DOHH2 (cell line): Measurements from ENCODE around the gene FHL3.
"Not testable (repeated sequence)": the region's sequence is repeated elsewhere in the genome, so short reads cannot be mapped to it uniquely, and the experiment has no call there.

Experiments
- H3F3A ChIP-seq: fragments of 200-600 bp; sonication (generic), shearing (Covaris generic); 2 replicates; pipeline ENCODE4 v1.6.0; 2016; ENCODE audit warnings: antibody characterized with exemption, mild to moderate bottlenecking; ENCODE audit not compliant: control insufficient read depth, insufficient read depth
- H3K27ac ChIP-seq: fragments of 200-600 bp; sonication (generic); 2 replicates; pipeline ENCODE4 v1.5.1; 2014; ENCODE audit warnings: low read depth, mild to moderate bottlenecking, low read length, moderate library complexity
- H3K27me3 ChIP-seq: fragments of 200-600 bp; sonication (generic); 2 replicates; pipeline ENCODE4 v1.6.1; 2014; ENCODE audit warnings: mild to moderate bottlenecking, low read length, mixed read lengths; ENCODE audit not compliant: control insufficient read depth
- H3K36me3 ChIP-seq: fragments of 200-600 bp; sonication (generic); 2 replicates; pipeline ENCODE4 v1.6.1; 2014; ENCODE audit warnings: mild to moderate bottlenecking, low read length, moderate library complexity, mixed read lengths; ENCODE audit not compliant: control insufficient read depth
- H3K4me1 ChIP-seq: fragments of 200-600 bp; sonication (generic); 2 replicates; pipeline ENCODE4 v1.6.1; 2014; ENCODE audit warnings: mild to moderate bottlenecking, low read length, mixed read lengths; ENCODE audit not compliant: control insufficient read depth
- H3K4me2 ChIP-seq: fragments of 200-600 bp; sonication (generic); 2 replicates; pipeline ENCODE4 v1.6.0; 2014; ENCODE audit warnings: mild to moderate bottlenecking, low read length, moderate library complexity
- H3K4me3 ChIP-seq: fragments of 200-600 bp; sonication (generic); 2 replicates; pipeline ENCODE4 v1.5.1; 2014; ENCODE audit warnings: mild to moderate bottlenecking, low read length, mixed read lengths
- H3K79me2 ChIP-seq: fragments of 200-600 bp; sonication (generic); 2 replicates; pipeline ENCODE4 v1.6.1; 2014; ENCODE audit warnings: mild to moderate bottlenecking, low read length, mixed read lengths; ENCODE audit not compliant: control insufficient read depth
- H3K9me2 ChIP-seq: fragments of 200-600 bp; sonication (generic); replicated peaks from 2 replicates; pipeline ENCODE4 v1.6.1; 2014; ENCODE audit warnings: mild to moderate bottlenecking, low read length, mixed read lengths; ENCODE audit not compliant: control insufficient read depth
- H3K9me3 ChIP-seq: fragments of 200-600 bp; sonication (generic); 2 replicates; pipeline ENCODE4 v1.6.1; 2014; ENCODE audit warnings: antibody characterized with exemption, low read length, mixed read lengths; ENCODE audit not compliant: control insufficient read depth, insufficient read depth
- H4K20me1 ChIP-seq: fragments of 200-600 bp; sonication (generic); 2 replicates; pipeline ENCODE4 v1.6.0; 2014; ENCODE audit warnings: low read depth, mild to moderate bottlenecking, antibody characterized with exemption, low read length, moderate library complexity; ENCODE audit not compliant: control insufficient read depth, insufficient read depth
- EZH2phosphoT487 ChIP-seq: fragments of 200-600 bp; sonication (generic); IDR thresholded peaks from 2 replicates; pipeline ENCODE4 v1.6.1; 2017; ENCODE audit warnings: borderline replicate concordance, mild to moderate bottlenecking, antibody characterized with exemption, low read length, moderate library complexity, mixed read lengths
- TF ChIP-seq, protein P1 (sequence below): fragments of 200-600 bp; sonication (generic); IDR thresholded peaks from one replicate; pipeline ENCODE4 v1.5.1; 2014; ENCODE audit warnings: antibody characterized with exemption, mild to moderate bottlenecking, low read depth, low read length; ENCODE audit not compliant: poor library complexity, severe bottlenecking

The FHL3 gene

DNA sequence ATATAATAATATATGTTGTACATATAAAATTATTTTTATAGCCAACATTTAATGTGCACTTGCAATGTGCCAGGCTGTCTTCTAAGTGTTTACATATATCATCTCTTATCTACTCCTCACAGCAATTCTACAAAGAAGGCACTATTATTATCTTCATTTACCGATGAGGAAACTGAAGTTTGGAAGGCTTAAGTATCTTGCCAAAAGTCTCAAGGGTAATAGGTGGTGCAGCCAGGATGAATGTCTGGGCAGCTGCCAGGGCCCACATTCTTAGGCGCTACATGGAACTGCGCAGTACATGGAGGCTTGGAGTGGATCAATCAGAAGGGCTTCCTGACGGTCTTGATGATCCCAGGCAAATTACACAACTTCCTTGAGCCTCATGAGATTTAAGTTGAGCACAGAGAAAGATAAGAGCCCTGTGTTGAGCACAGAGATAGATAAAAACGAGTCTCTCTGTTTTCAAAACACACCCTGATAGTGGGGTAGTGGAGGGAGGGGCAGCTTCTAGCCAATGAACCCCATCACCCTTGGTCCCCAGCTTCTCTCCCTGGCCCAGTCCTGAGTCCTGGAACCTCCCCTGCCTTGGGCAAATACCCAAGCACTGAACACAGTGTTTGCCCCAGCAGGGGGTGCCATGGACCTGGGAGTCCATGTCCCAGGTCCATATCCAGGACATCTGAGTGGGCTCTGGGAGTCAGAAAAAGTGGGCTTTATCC is 32.1 kb upstream of the FHL3 start:
- no peaks in the 10 kb centered on the region for H4K20me1 ChIP-seq
- H3K4me3 ChIP-seq, result no peak overlapping the region
- H3K9me3 ChIP-seq, result no peaks in the 10 kb centered on the region
- H3K9me2 ChIP-seq, result no peaks in the 10 kb centered on the region
- no peak overlapping the region for H3K27ac ChIP-seq
- H3K36me3 ChIP-seq, result no peaks in the 10 kb centered on the region
- no peak overlapping the region for H3K4me2 ChIP-seq
- no peaks in the 10 kb centered on the region for H3K4me1 ChIP-seq
- TF ChIP-seq EZH2phosphoT487, result no peak
- TF ChIP-seq, protein P1, sequence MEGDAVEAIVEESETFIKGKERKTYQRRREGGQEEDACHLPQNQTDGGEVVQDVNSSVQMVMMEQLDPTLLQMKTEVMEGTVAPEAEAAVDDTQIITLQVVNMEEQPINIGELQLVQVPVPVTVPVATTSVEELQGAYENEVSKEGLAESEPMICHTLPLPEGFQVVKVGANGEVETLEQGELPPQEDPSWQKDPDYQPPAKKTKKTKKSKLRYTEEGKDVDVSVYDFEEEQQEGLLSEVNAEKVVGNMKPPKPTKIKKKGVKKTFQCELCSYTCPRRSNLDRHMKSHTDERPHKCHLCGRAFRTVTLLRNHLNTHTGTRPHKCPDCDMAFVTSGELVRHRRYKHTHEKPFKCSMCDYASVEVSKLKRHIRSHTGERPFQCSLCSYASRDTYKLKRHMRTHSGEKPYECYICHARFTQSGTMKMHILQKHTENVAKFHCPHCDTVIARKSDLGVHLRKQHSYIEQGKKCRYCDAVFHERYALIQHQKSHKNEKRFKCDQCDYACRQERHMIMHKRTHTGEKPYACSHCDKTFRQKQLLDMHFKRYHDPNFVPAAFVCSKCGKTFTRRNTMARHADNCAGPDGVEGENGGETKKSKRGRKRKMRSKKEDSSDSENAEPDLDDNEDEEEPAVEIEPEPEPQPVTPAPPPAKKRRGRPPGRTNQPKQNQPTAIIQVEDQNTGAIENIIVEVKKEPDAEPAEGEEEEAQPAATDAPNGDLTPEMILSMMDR, result peak; percentile 29
- no peaks in the 10 kb centered on the region for H3K79me2 ChIP-seq
- H3F3A ChIP-seq, result no peaks in the 10 kb centered on the region
- peaks cover 26% of the 10 kb centered on the region for H3K27me3 ChIP-seq

DNA sequence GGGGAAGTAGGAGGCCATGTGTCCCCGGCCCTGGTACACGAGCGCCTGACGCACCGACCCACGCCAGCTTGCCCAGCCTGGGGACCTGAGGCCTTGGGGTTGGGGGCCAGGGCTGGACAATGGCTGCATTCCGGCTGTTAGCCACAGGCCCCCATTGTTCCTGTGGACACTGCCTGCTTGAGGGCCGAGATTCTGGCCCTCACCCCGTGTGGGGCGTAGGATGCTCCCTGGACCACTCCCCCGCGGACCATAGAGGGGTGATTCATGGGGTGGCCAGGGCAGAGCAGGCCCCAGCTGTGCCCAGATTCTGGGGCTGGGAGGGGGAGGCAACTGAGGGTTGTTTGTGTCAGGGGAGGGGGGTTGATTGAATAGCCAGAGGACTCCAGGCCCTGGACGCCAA is 29.6 kb upstream of the FHL3 start:
- TF ChIP-seq, protein P1, result no peak
- TF ChIP-seq EZH2phosphoT487, result no peak
- no peaks in the 10 kb centered on the region for H3K9me2 ChIP-seq
- peaks cover 22% of the 10 kb centered on the region; the same call in 1 of the 2 replicates for H3K27me3 ChIP-seq
- H3K4me1 ChIP-seq, result peaks cover 4% of the 10 kb centered on the region
- no peaks in the 10 kb centered on the region for H3K79me2 ChIP-seq
- H3K4me3 ChIP-seq, result no peak overlapping the region
- no peaks in the 10 kb centered on the region for H3K9me3 ChIP-seq
- no peaks in the 10 kb centered on the region for H4K20me1 ChIP-seq
- H3K27ac ChIP-seq, result no peak overlapping the region
- H3K4me2 ChIP-seq, result no peak overlapping the region
- no peaks in the 10 kb centered on the region for H3K36me3 ChIP-seq
- no peaks in the 10 kb centered on the region for H3F3A ChIP-seq

DNA sequence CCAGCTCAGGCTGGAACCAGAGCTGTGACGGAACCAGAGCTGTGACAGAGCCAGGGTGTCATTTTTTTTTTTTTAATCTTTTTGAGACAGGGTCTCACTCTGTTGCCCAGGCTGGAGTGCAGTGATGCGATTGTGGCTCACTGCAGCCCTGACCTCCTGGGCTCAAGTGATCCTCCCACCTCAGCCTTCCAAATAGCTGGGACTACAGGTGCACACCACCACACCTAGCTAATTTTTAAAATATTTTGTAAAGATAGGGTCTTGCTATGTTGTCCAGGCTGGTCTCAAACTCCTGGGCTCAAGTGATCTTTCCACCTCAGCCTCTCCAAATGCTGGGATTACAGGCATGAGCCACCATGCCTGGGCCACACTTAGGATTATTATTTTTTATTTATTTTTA is 27.7 kb upstream of the FHL3 start:
- H3K4me2 ChIP-seq, H3K9me3 ChIP-seq, H4K20me1 ChIP-seq, H3K9me2 ChIP-seq, H3F3A ChIP-seq, H3K4me1 ChIP-seq, H3K36me3 ChIP-seq, H3K4me3 ChIP-seq, H3K27ac ChIP-seq, H3K79me2 ChIP-seq: not testable (repeated sequence)
- H3K27me3 ChIP-seq, result peaks cover 20% of the 10 kb centered on the region; the same call in 1 of the 2 replicates

DNA sequence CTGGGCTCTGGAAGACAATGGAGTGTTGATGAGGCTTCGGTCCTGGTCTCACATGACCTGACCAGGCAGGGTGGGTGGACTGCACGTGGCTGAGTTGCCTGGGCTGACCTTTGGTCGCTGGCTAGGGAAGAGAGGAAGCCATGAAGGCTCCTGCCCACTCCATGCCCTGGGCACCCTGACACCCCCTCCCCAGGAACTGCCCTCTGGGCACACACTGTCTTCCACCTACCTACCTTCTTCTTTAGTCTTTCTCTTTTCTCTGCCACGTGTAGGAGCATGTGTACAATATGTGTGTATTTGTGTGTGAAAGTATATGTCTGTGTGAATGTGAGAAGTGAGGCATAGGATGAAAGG is 26.2 kb upstream of the FHL3 start:
- no peaks in the 10 kb centered on the region for H4K20me1 ChIP-seq
- H3K27me3 ChIP-seq, result peaks cover 20% of the 10 kb centered on the region; the same call in 1 of the 2 replicates
- no peaks in the 10 kb centered on the region for H3K79me2 ChIP-seq
- no peak overlapping the region for H3K4me2 ChIP-seq
- peaks cover 8% of the 10 kb centered on the region for H3K4me1 ChIP-seq
- TF ChIP-seq EZH2phosphoT487, result no peak
- TF ChIP-seq, protein P1, result no peak
- H3K9me2 ChIP-seq, result no peaks in the 10 kb centered on the region
- H3F3A ChIP-seq, result no peaks in the 10 kb centered on the region; the same call in 1 of the 2 replicates
- H3K27ac ChIP-seq, result no peak overlapping the region
- H3K36me3 ChIP-seq, result no peaks in the 10 kb centered on the region
- H3K9me3 ChIP-seq, result no peaks in the 10 kb centered on the region
- H3K4me3 ChIP-seq, result no peak overlapping the region
